CD14-positive monocyte (primary cell): ENCODE measurements around the gene MAB21L4. TPM values are rescaled to one million over a fixed set of nuclear protein-coding genes. Genes with fewer than 3 reads are reported as not detected.
A peak's percentile ranks its signal among the peaks of the same experiment; 100 is the strongest.

ENCODE experiments used
- DNase-seq, 3 donors: peaks; one replicate each; pipeline ENCODE4 v3.0.0-alpha.2; 2011 to 2022
- H2AFZ ChIP-seq: 2 replicates; pipeline ENCODE4 v1.6.0; 2012; ENCODE audit warnings: mild to moderate bottlenecking, low read depth, low read length, inconsistent platforms; ENCODE audit not compliant: insufficient read depth, poor library complexity, severe bottlenecking
- H3K27ac ChIP-seq, 2 donors: 1 replicate in 1 of 2; 2 replicates in 1 of 2; pipeline ENCODE4 v1.5.1; 2012 to 2013; ENCODE audit warnings: low read length in 2 of 2, control low read depth in 1 of 2, inconsistent platforms in 1 of 2, low read depth in 1 of 2, mild to moderate bottlenecking in 1 of 2
- H3K27me3 ChIP-seq, 2 donors: one replicate each; pipeline versions ENCODE4 v1.6.0 to v1.6.1; 2011 to 2013; ENCODE audit warnings: low read length in 2 of 2; ENCODE audit not compliant: control insufficient read depth in 2 of 2, insufficient read depth in 2 of 2
- H3K36me3 ChIP-seq, 2 donors: replicated peaks in 1 of 2; 1 replicate in 1 of 2; 2 replicates in 1 of 2; pipeline versions ENCODE4 v1.5.1 to v1.6.1; 2012 to 2013; ENCODE audit warnings: low read length in 2 of 2, control low read depth in 1 of 2, inconsistent platforms in 1 of 2, mild to moderate bottlenecking in 1 of 2; ENCODE audit not compliant: insufficient read depth in 2 of 2, control insufficient read depth in 1 of 2
- H3K4me1 ChIP-seq, 2 donors: 1 replicate in 1 of 2; 2 replicates in 1 of 2; pipeline versions ENCODE4 v1.5.1 to v1.6.1; 2012 to 2013; ENCODE audit warnings: low read length in 2 of 2, control low read depth in 1 of 2, inconsistent platforms in 1 of 2, mild to moderate bottlenecking in 1 of 2, moderate library complexity in 1 of 2; ENCODE audit not compliant: insufficient read depth in 2 of 2, control insufficient read depth in 1 of 2
- H3K4me2 ChIP-seq: replicated peaks from 2 replicates; pipeline ENCODE3; 2012; ENCODE audit warnings: low read length, moderate library complexity, mild to moderate bottlenecking; ENCODE audit not compliant: poor library complexity, severe bottlenecking; ENCODE audit errors: extremely low read depth
- H3K4me3 ChIP-seq, 3 experiments: fragments of 200-600 bp in 1 of 3; sonication (generic) in 1 of 3; replicated peaks in 1 of 3; 1 replicate in 2 of 3; 2 replicates in 1 of 3; pipeline ENCODE4 v1.5.1; 2011 to 2013; ENCODE audit warnings: low read length in 3 of 3, mild to moderate bottlenecking in 3 of 3, control low read depth in 2 of 3, low read depth in 2 of 3, inconsistent platforms in 1 of 3, moderate library complexity in 1 of 3
- H3K79me2 ChIP-seq: 2 replicates; pipeline ENCODE4 v1.6.0; 2012; ENCODE audit warnings: mild to moderate bottlenecking, control low read depth, inconsistent platforms, low read length, moderate library complexity; ENCODE audit not compliant: insufficient read depth
- H3K9ac ChIP-seq: 2 replicates; pipeline ENCODE4 v1.6.0; 2017; ENCODE audit warnings: low read length, mild to moderate bottlenecking; ENCODE audit not compliant: insufficient read depth, poor library complexity, severe bottlenecking
- H3K9me3 ChIP-seq, 2 donors: replicated peaks in 1 of 2; 1 replicate in 1 of 2; 2 replicates in 1 of 2; pipeline versions ENCODE4 v1.5.1 to v1.6.1; 2012 to 2013; ENCODE audit warnings: low read length in 2 of 2, control low read depth in 1 of 2; ENCODE audit not compliant: control insufficient read depth in 1 of 2, insufficient read depth in 1 of 2
- H4K20me1 ChIP-seq: 2 replicates; pipeline ENCODE4 v1.6.0; 2012; ENCODE audit warnings: mild to moderate bottlenecking, low read length, control low read depth, moderate library complexity; ENCODE audit not compliant: insufficient read depth
- H3K27ac Mint-ChIP-seq, 7 donors: one replicate each; pipeline ENCODE4 v1.8.0; 2020; ENCODE audit warnings: mild to moderate bottlenecking in 7 of 7, mixed read lengths in 7 of 7, moderate library complexity in 6 of 7, inconsistent platforms in 2 of 7
- H3K27me3 Mint-ChIP-seq, 3 donors: one replicate each; pipeline ENCODE4 v1.8.0; 2021 to 2022; ENCODE audit warnings: low read depth in 3 of 3, mild to moderate bottlenecking in 3 of 3, mixed read lengths in 3 of 3, moderate library complexity in 3 of 3, inconsistent platforms in 1 of 3
- H3K36me3 Mint-ChIP-seq, 2 donors: one replicate each; pipeline ENCODE4 v1.8.0; 2020; ENCODE audit warnings: mixed read lengths in 2 of 2, inconsistent platforms in 1 of 2, mild to moderate bottlenecking in 1 of 2
- H3K4me1 Mint-ChIP-seq: one replicate; pipeline ENCODE4 v1.8.0; 2020; ENCODE audit warnings: mild to moderate bottlenecking, mixed read lengths
- H3K4me3 Mint-ChIP-seq, 2 donors: one replicate each; pipeline ENCODE4 v1.8.0; 2020; ENCODE audit warnings: mild to moderate bottlenecking in 2 of 2, mixed read lengths in 2 of 2, moderate library complexity in 1 of 2
- H3K9me3 Mint-ChIP-seq, 7 donors: one replicate each; pipeline ENCODE4 v1.8.0; 2020 to 2022; ENCODE audit warnings: mixed read lengths in 7 of 7, mild to moderate bottlenecking in 6 of 7, moderate library complexity in 6 of 7, inconsistent platforms in 2 of 7
- WGBS: methylation state at CpG from one replicate; pipeline ENCODE4 v1.1.5; 2013; ENCODE audit warnings: missing lambda C conversion rate; ENCODE audit not compliant: insufficient coverage; 5-methylcytosine and 5-hydroxymethylcytosine counted together
- intact Hi-C, 2 donors: fragments of 100-400 bp; cut with micrococcal nuclease; formaldehyde crosslinking; loops; one replicate each; pipeline versions ENCODE4 v1.15.0 to v1.15.1; 2023
- polyA plus RNA-seq, 3 donors: library from polyadenylated mRNA; depleted of rRNA in 1 of 3; unstranded in 2 of 3; stranded (reverse) in 1 of 3; fragments of 300-500 nt in 2 of 3; fragments of >200 nt in 1 of 3; fragmentation: Illumina TruSeq in 2 of 3; gene quantifications; 1 replicate in 2 of 3; 2 replicates in 1 of 3; pipeline ENCODE4 v1.2.3, GENCODE V29; 2012 to 2021
- TF ChIP-seq, protein P1 (sequence below): fragments of 200-600 bp; IDR thresholded peaks from one replicate; pipeline ENCODE4 v1.8.0; 2022; ENCODE audit warnings: antibody characterized with exemption, mild to moderate bottlenecking

MAB21L4 gene
- polyA plus RNA-seq, 3 donors: not detected

DNA sequence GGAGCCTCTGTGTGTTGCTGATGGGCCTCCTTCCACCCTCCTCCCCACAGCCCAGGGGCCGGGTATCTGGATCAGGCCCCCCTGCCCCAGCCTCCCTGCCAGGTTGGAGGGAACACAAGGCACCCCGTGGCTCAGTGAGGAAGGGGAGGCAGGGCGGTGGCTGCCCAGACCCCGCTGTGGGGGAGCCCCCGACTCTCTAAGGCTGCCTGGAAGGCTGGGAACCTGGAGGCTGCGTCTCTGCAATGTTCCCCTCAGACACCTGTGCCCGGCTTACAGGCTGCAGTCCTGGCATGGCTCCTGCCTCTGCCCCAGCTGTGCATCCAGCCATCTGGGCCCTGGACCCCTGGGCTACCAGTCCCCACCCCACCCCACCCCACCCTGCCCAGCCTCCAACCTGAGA, 438 bp upstream of the MAB21L4 start:
- Mint-ChIP-seq H3K27me3 (peaks cover 2 to 5% (median 3%) of the 10 kb centered on the region in 3 donors), H3K27ac (no peak overlapping the region), H3K4me3 (no peak overlapping the region), H3K4me1 (no peaks in the 10 kb centered on the region), H3K9me3 (peaks cover 0 to 6% (median 0%) of the 10 kb centered on the region in 7 donors), H3K36me3 (no peaks in the 10 kb centered on the region)
- Histone ChIP-seq H3K36me3 (no peaks in the 10 kb centered on the region), H3K4me1 (no peaks in the 10 kb centered on the region), H3K9ac (no peak overlapping the region), H4K20me1 (no peaks in the 10 kb centered on the region), H3K79me2 (no peaks in the 10 kb centered on the region), H2AFZ (no peak overlapping the region), H3K27ac (no peak overlapping the region), H3K9me3 (no peaks in the 10 kb centered on the region), H3K4me2 (no peak overlapping the region), H3K27me3 (no peaks in the 10 kb centered on the region), H3K4me3 (no peak overlapping the region)
- TF ChIP-seq, protein P1, sequence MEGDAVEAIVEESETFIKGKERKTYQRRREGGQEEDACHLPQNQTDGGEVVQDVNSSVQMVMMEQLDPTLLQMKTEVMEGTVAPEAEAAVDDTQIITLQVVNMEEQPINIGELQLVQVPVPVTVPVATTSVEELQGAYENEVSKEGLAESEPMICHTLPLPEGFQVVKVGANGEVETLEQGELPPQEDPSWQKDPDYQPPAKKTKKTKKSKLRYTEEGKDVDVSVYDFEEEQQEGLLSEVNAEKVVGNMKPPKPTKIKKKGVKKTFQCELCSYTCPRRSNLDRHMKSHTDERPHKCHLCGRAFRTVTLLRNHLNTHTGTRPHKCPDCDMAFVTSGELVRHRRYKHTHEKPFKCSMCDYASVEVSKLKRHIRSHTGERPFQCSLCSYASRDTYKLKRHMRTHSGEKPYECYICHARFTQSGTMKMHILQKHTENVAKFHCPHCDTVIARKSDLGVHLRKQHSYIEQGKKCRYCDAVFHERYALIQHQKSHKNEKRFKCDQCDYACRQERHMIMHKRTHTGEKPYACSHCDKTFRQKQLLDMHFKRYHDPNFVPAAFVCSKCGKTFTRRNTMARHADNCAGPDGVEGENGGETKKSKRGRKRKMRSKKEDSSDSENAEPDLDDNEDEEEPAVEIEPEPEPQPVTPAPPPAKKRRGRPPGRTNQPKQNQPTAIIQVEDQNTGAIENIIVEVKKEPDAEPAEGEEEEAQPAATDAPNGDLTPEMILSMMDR: no peak
- intact Hi-C loops: no loop called here
- 94% methylated on average over 6 of the region's 7 CpGs for WGBS
- DNase-seq: no peak

DNA sequence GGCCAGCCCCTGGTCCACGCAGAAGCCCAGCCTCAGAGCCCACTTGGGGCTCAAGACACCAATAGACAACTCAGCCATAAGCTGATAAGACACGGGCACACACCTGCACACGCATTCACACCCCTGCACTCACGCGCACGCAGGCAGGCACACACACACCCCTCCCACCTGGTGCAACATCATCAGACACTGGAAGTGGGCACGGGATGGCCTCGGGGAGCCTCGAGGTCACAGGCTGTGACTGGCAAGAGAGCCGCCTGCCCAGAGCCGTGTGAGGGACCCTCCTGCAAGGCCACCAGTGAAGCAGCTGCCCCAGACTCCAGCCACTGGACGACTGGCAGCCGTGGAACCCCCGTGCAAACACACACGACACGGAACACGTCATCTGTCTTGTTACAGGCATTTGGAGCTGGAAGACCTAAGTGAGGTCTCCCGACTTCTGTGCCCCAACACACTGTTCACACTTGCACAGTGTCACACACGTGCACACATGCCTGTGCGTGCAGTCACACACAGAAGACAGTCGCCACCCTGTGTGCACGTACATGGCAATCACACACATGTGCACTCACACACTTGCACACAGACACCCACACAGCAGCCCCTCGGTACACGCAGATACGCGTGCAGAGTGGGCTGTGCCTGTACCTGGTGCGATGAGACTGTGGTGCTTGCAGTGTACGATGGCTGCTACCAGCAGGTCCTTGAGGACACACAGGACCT, 959 bp downstream of the MAB21L4 start:
- no peak overlapping the region for H3K4me2 ChIP-seq
- no peaks in the 10 kb centered on the region for H3K79me2 ChIP-seq
- DNase-seq: no peak
- Mint-ChIP-seq H3K9me3 (no peaks in the 10 kb centered on the region), H3K36me3 (no peaks in the 10 kb centered on the region), H3K4me1 (no peaks in the 10 kb centered on the region), H3K27me3 (peaks cover 2 to 5% (median 3%) of the 10 kb centered on the region in 3 donors), H3K4me3 (no peak overlapping the region), H3K27ac (peak overlapping the region in 1 of 7 donors; percentile 40)
- no peaks in the 10 kb centered on the region for H4K20me1 ChIP-seq
- intact Hi-C loops: no loop called here
- 92% methylated on average over 28 of the region's 28 CpGs for WGBS
- H3K4me1 ChIP-seq: no peaks in the 10 kb centered on the region
- H3K27ac ChIP-seq: no peak overlapping the region
- TF ChIP-seq, protein P1: no peak
- H3K4me3 ChIP-seq: no peak overlapping the region
- H2AFZ ChIP-seq: no peak overlapping the region
- no peak overlapping the region for H3K9ac ChIP-seq
- H3K9me3 ChIP-seq: no peaks in the 10 kb centered on the region
- H3K27me3 ChIP-seq: no peaks in the 10 kb centered on the region
- H3K36me3 ChIP-seq: no peaks in the 10 kb centered on the region
